ENCODE data around the gene MMP24OS. TPM values are rescaled to one million over a fixed set of nuclear protein-coding genes. Genes with fewer than 3 reads are reported as not detected.

MMP24OS gene
- total RNA-seq, 1 donor from 2014 or later = 43.1 TPM

- Histone ChIP-seq H3K4me3 (no peak overlapping the region), H3K9me3 (no peaks in the 10 kb centered on the region), H3K36me3 (peaks cover 24 to 35% of the 10 kb centered on the region in 2 donors), H3K27ac (no peak overlapping the region), H3K4me1 (peaks cover 2 to 12% of the 10 kb centered on the region in 2 donors), H3K27me3 (no peaks in the 10 kb centered on the region)
- no peak for TF ChIP-seq CTCF (IDR thresholded peaks at IDR 0.05)
- no peak for DNase-seq (ENCODE audit: low spot score in 2 of 2)
- intact Hi-C loops (cut with DNase I) = no loop called here
Observed at GRCh38 chr20:35271073-35271882, 6.6 kb downstream of the MMP24OS start.

GRCh38 chr20:35270021-35270902, 7.7 kb downstream of the MMP24OS start:
- no peaks in the 10 kb centered on the region for H3K27me3 ChIP-seq
- H3K36me3 ChIP-seq = peaks cover 26 to 35% of the 10 kb centered on the region in 2 donors
- no peak for TF ChIP-seq CTCF (IDR thresholded peaks at IDR 0.05)
- no peak for DNase-seq (ENCODE audit: low spot score in 2 of 2)
- no peak overlapping the region for H3K27ac ChIP-seq
- intact Hi-C loops (cut with DNase I) = no loop called here
- peaks cover 0 to 7% of the 10 kb centered on the region in 2 donors for H3K4me1 ChIP-seq
- no peak overlapping the region for H3K4me3 ChIP-seq
- no peaks in the 10 kb centered on the region for H3K9me3 ChIP-seq

GRCh38 chr20:35269055-35269781, 8.7 kb downstream of the MMP24OS start:
- Histone ChIP-seq H3K27me3 (no peaks in the 10 kb centered on the region), H3K4me3 (no peak overlapping the region), H3K27ac (no peak overlapping the region), H3K36me3 (peaks cover 26 to 35% of the 10 kb centered on the region in 2 donors), H3K9me3 (no peaks in the 10 kb centered on the region), H3K4me1 (peaks cover 0 to 8% of the 10 kb centered on the region in 2 donors)
- peak in 1 of 2 donors; percentile 79 for DNase-seq (ENCODE audit: low spot score in 2 of 2)
- peak; percentile 51 to 75 (median 73) for TF ChIP-seq CTCF (IDR thresholded peaks at IDR 0.05)
- intact Hi-C loops (cut with DNase I) = loop anchor here (2.0 to 5.0 kb wide), 2 partner anchors 62 to 122 kb away; partner anchors contain the start of gene EDEM2

- H3K4me1 ChIP-seq = peaks cover 6 to 18% of the 10 kb centered on the region in 2 donors
- no peaks in the 10 kb centered on the region for H3K27me3 ChIP-seq
- no peak for DNase-seq (ENCODE audit: low spot score in 2 of 2)
- no peak overlapping the region for H3K4me3 ChIP-seq
- H3K9me3 ChIP-seq = no peaks in the 10 kb centered on the region
- peaks cover 26 to 32% of the 10 kb centered on the region in 2 donors for H3K36me3 ChIP-seq
- intact Hi-C loops (cut with DNase I) = loop anchor here (5.0 kb wide), 1 partner anchor 60 kb away; no protein-coding TSS in a partner anchor
- no peak for TF ChIP-seq CTCF (IDR thresholded peaks at IDR 0.05)
- no peak overlapping the region for H3K27ac ChIP-seq
Observed at GRCh38 chr20:35267092-35267491, 10.8 kb downstream of the MMP24OS start.

- intact Hi-C loops (cut with DNase I) = loop anchor here (5.0 kb wide), 1 partner anchor 57 kb away; no protein-coding TSS in a partner anchor
- no peaks in the 10 kb centered on the region for H3K27me3 ChIP-seq
- H3K4me3 ChIP-seq = no peak overlapping the region
- peak overlapping the region; percentile 27 to 84 for H3K27ac ChIP-seq
- TF ChIP-seq CTCF (IDR thresholded peaks at IDR 0.05) = no peak
- H3K36me3 ChIP-seq = peaks cover 12 to 17% of the 10 kb centered on the region in 2 donors
- H3K4me1 ChIP-seq = peaks cover 6 to 28% of the 10 kb centered on the region in 2 donors
- DNase-seq (ENCODE audit: low spot score in 2 of 2) = no peak
- no peaks in the 10 kb centered on the region for H3K9me3 ChIP-seq
Observed at GRCh38 chr20:35264755-35265154, 13.2 kb downstream of the MMP24OS start.

Measured in ascending aorta (tissue), 2 donors.